ENCODE data around the gene MLST8.

Gene MLST8

DNA sequence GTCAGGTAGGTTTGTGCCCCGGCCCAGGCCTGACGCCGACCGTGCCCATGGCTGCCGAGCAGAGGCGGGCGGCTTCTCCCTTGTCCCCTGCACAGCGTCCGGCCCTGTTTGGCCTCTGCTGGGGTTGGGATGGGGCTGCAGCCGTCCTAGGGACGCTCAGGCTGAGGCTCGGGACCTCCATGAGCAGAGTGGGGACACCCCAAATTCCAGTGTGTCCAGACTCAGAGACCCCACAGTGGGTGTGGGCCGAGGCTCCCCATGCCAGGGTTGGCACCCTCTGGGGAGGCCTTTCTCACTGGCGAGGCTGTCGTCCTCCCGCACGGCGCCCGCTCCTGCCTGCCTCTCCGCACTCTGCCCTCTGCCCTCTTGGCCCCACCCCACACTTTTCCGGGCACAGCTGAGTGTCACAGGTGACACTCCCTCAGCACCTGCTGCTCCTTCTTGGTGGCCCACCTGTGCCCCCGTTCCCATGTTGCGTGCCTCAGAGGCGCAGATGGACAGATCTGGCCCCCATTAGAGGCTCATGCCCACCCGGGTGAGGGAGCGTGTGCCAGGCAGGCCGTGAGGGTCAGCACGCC lies 33.6 kb upstream of the MLST8 start:
- Histone ChIP-seq H2BK12ac (ENCODE audit: low read length in 2 of 2) (no peak overlapping the region), H3K4ac (ENCODE audit: low read depth in 1 of 2, low read length in 2 of 2) (no peak overlapping the region), H4K91ac (ENCODE audit: low read length) (no peak overlapping the region), H3K9ac (ENCODE audit: low read length) (no peak overlapping the region), H3K14ac (ENCODE audit: low read length in 2 of 2) (no peak overlapping the region), H3K79me1 (replicated peaks; ENCODE audit: low read length, poor library complexity, severe bottlenecking) (peaks cover 54% of the 10 kb centered on the region), H2AFZ (ENCODE audit: low read depth, low read length) (no peak overlapping the region), H3K4me3 (ENCODE audit: insufficient read depth in 1 of 2, low read depth in 1 of 2, low read length in 2 of 2) (no peak overlapping the region), H3K36me3 (ENCODE audit: control insufficient read depth in 1 of 2, insufficient read depth in 2 of 2, low read depth in 1 of 2, low read length in 2 of 2) (peaks cover 72 to 100% of the 10 kb centered on the region in 2 experiments), H3K4me1 (ENCODE audit: control insufficient read depth, insufficient read depth, low read depth, low read length) (peaks cover 9% of the 10 kb centered on the region), H3K27me3 (ENCODE audit: control insufficient read depth in 1 of 2, insufficient read depth in 1 of 2, low read length in 2 of 2) (no peaks in the 10 kb centered on the region), H3K27ac (ENCODE audit: low read length, poor library complexity, severe bottlenecking) (no peak overlapping the region), H4K8ac (ENCODE audit: low read length) (no peak overlapping the region), H2BK15ac (ENCODE audit: low read depth, poor library complexity, severe bottlenecking) (no peak overlapping the region), H3K23ac (ENCODE audit: low read length in 2 of 2) (no peak overlapping the region), H3K9me3 (ENCODE audit: control insufficient read depth, low read length) (no peaks in the 10 kb centered on the region), H2AK5ac (ENCODE audit: low read length, severe bottlenecking) (no peak overlapping the region), H2BK5ac (ENCODE audit: low read depth, low read length, poor library complexity, severe bottlenecking) (no peak overlapping the region), H2BK120ac (ENCODE audit: low read depth, low read length) (no peak overlapping the region), H3K18ac (ENCODE audit: low read depth in 1 of 2, low read length in 2 of 2) (no peak overlapping the region), H3K4me2 (ENCODE audit: low read length, poor library complexity, severe bottlenecking) (no peak overlapping the region)
- no peak for DNase-seq
- 98% methylated on average over 28 of the region's 28 CpGs for WGBS

DNA sequence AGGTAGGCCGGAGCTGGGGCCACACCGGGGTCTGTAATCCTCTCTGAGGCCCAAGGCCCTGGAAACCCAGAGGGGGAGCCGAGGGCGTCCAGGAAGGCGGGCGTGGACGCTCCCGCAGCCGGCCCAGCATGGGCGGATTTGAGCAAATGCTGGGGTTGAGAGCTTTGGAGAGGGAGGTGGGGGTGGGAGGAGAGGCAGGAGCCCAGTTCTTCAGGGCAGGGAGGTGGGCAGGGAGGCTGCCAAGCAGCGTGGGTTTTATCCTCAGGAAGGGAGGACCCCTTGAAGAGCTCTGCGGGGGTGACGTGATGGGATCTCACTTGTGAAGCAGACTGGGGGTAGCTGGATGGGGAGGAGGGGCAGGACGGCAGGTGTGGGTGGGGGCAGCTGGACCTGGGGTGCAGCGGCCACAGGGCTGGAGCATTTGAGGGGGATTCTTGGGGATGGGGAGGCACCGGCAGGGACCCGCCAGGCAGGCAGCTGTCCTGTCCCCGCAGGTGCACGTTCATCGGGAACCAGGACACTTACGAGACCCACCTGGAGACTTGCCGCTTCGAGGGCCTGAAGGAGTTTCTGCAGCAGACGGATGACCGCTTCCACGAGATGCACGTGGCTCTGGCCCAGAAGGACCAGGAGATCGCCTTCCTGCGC lies 32.4 kb upstream of the MLST8 start:
- DNase-seq, result no peak
- Histone ChIP-seq H3K4me3 (ENCODE audit: insufficient read depth in 1 of 2, low read depth in 1 of 2, low read length in 2 of 2) (no peak overlapping the region), H3K9ac (ENCODE audit: low read length) (no peak overlapping the region), H3K9me3 (ENCODE audit: control insufficient read depth, low read length) (no peaks in the 10 kb centered on the region), H4K91ac (ENCODE audit: low read length) (no peak overlapping the region), H3K4ac (ENCODE audit: low read depth in 1 of 2, low read length in 2 of 2) (no peak overlapping the region), H3K79me1 (replicated peaks; ENCODE audit: low read length, poor library complexity, severe bottlenecking) (peaks cover 44% of the 10 kb centered on the region), H3K18ac (ENCODE audit: low read depth in 1 of 2, low read length in 2 of 2) (no peak overlapping the region), H3K4me2 (ENCODE audit: low read length, poor library complexity, severe bottlenecking) (no peak overlapping the region), H3K27ac (ENCODE audit: low read length, poor library complexity, severe bottlenecking) (no peak overlapping the region), H2AFZ (ENCODE audit: low read depth, low read length) (no peak overlapping the region), H2BK120ac (ENCODE audit: low read depth, low read length) (no peak overlapping the region), H3K27me3 (ENCODE audit: control insufficient read depth in 1 of 2, insufficient read depth in 1 of 2, low read length in 2 of 2) (no peaks in the 10 kb centered on the region), H2AK5ac (ENCODE audit: low read length, severe bottlenecking) (no peak overlapping the region), H2BK12ac (ENCODE audit: low read length in 2 of 2) (no peak overlapping the region), H3K36me3 (ENCODE audit: control insufficient read depth in 1 of 2, insufficient read depth in 2 of 2, low read depth in 1 of 2, low read length in 2 of 2) (peaks cover 74 to 100% of the 10 kb centered on the region in 2 experiments), H3K14ac (ENCODE audit: low read length in 2 of 2) (no peak overlapping the region), H3K23ac (ENCODE audit: low read length in 2 of 2) (no peak overlapping the region), H4K8ac (ENCODE audit: low read length) (no peak overlapping the region), H2BK15ac (ENCODE audit: low read depth, poor library complexity, severe bottlenecking) (no peak overlapping the region), H2BK5ac (ENCODE audit: low read depth, low read length, poor library complexity, severe bottlenecking) (no peak overlapping the region), H3K4me1 (ENCODE audit: control insufficient read depth, insufficient read depth, low read depth, low read length) (peaks cover 9% of the 10 kb centered on the region)
- 98% methylated on average over 29 of the region's 29 CpGs for WGBS

DNA sequence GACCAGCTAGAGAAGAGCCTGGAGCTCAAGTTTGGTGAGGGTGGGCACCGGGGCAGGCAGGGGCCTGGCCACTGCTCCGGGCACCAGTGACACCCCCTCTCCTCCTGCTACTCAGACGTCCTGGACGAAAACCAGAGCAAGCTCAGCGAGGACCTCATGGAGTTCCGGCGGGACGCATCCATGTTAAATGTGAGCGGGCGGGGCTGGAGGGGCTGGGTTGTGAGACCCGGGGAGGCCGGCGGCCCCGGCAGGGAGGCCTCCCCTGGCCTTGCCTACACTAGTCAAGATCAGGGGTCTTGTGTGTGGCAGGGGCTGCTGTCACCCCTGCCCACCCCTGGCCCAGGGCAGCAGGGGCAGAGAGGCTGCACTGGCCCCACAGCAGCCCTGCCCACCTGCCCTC lies 31.9 kb upstream of the MLST8 start:
- no peak overlapping the region for H3K27ac ChIP-seq (ENCODE audit: low read length, poor library complexity, severe bottlenecking)
- 93% methylated on average over 14 of the region's 14 CpGs for WGBS
- no peak overlapping the region for H3K4ac ChIP-seq (ENCODE audit: low read depth in 1 of 2, low read length in 2 of 2)
- H3K4me1 ChIP-seq (ENCODE audit: control insufficient read depth, insufficient read depth, low read depth, low read length), result peaks cover 5% of the 10 kb centered on the region
- no peak for DNase-seq
- H3K9ac ChIP-seq (ENCODE audit: low read length), result no peak overlapping the region
- H3K18ac ChIP-seq (ENCODE audit: low read depth in 1 of 2, low read length in 2 of 2), result no peak overlapping the region
- peaks cover 69 to 100% of the 10 kb centered on the region in 2 experiments for H3K36me3 ChIP-seq (ENCODE audit: control insufficient read depth in 1 of 2, insufficient read depth in 2 of 2, low read depth in 1 of 2, low read length in 2 of 2)
- no peak overlapping the region for H2BK120ac ChIP-seq (ENCODE audit: low read depth, low read length)
- no peak overlapping the region for H4K91ac ChIP-seq (ENCODE audit: low read length)
- no peak overlapping the region for H3K4me3 ChIP-seq (ENCODE audit: insufficient read depth in 1 of 2, low read depth in 1 of 2, low read length in 2 of 2)
- H3K4me2 ChIP-seq (ENCODE audit: low read length, poor library complexity, severe bottlenecking), result no peak overlapping the region
- no peak overlapping the region for H2AFZ ChIP-seq (ENCODE audit: low read depth, low read length)
- H3K14ac ChIP-seq (ENCODE audit: low read length in 2 of 2), result no peak overlapping the region
- no peak overlapping the region for H3K23ac ChIP-seq (ENCODE audit: low read length in 2 of 2)
- no peaks in the 10 kb centered on the region for H3K9me3 ChIP-seq (ENCODE audit: control insufficient read depth, low read length)
- H3K27me3 ChIP-seq (ENCODE audit: control insufficient read depth in 1 of 2, insufficient read depth in 1 of 2, low read length in 2 of 2), result no peaks in the 10 kb centered on the region
- H2AK5ac ChIP-seq (ENCODE audit: low read length, severe bottlenecking), result no peak overlapping the region
- no peak overlapping the region for H2BK5ac ChIP-seq (ENCODE audit: low read depth, low read length, poor library complexity, severe bottlenecking)
- peaks cover 39% of the 10 kb centered on the region for H3K79me1 ChIP-seq (replicated peaks; ENCODE audit: low read length, poor library complexity, severe bottlenecking)
- H2BK15ac ChIP-seq (ENCODE audit: low read depth, poor library complexity, severe bottlenecking), result no peak overlapping the region
- H4K8ac ChIP-seq (ENCODE audit: low read length), result no peak overlapping the region
- no peak overlapping the region for H2BK12ac ChIP-seq (ENCODE audit: low read length in 2 of 2)

DNA sequence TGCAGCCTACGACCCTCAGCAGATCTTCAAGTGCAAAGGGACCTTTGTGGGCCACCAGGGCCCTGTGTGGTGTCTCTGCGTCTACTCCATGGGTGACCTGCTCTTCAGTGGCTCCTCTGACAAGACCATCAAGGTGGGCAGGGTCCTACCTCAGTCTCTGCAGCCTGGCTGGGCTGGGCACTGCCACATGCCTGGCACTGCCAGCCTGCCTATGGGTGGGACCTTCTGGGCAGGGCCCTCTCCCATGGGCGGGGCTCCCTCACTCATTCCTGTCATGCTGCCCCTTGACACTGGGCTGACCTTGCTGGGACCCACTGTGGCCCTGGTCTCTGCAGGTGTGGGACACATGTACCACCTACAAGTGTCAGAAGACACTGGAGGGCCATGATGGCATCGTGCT lies 31.3 kb upstream of the MLST8 start:
- peaks cover 5% of the 10 kb centered on the region for H3K4me1 ChIP-seq (ENCODE audit: control insufficient read depth, insufficient read depth, low read depth, low read length)
- no peaks in the 10 kb centered on the region for H3K27me3 ChIP-seq (ENCODE audit: control insufficient read depth in 1 of 2, insufficient read depth in 1 of 2, low read length in 2 of 2)
- H3K9me3 ChIP-seq (ENCODE audit: control insufficient read depth, low read length), result no peaks in the 10 kb centered on the region
- no peak overlapping the region for H3K4me2 ChIP-seq (ENCODE audit: low read length, poor library complexity, severe bottlenecking)
- no peak overlapping the region for H3K18ac ChIP-seq (ENCODE audit: low read depth in 1 of 2, low read length in 2 of 2)
- H2AK5ac ChIP-seq (ENCODE audit: low read length, severe bottlenecking), result no peak overlapping the region
- H4K8ac ChIP-seq (ENCODE audit: low read length), result no peak overlapping the region
- H3K14ac ChIP-seq (ENCODE audit: low read length in 2 of 2), result no peak overlapping the region
- H2BK12ac ChIP-seq (ENCODE audit: low read length in 2 of 2), result no peak overlapping the region
- WGBS, result 96% methylated on average over 4 of the region's 4 CpGs
- no peak overlapping the region for H2BK5ac ChIP-seq (ENCODE audit: low read depth, low read length, poor library complexity, severe bottlenecking)
- H2AFZ ChIP-seq (ENCODE audit: low read depth, low read length), result no peak overlapping the region
- no peak overlapping the region for H3K23ac ChIP-seq (ENCODE audit: low read length in 2 of 2)
- no peak overlapping the region for H2BK15ac ChIP-seq (ENCODE audit: low read depth, poor library complexity, severe bottlenecking)
- H3K79me1 ChIP-seq (replicated peaks; ENCODE audit: low read length, poor library complexity, severe bottlenecking), result peaks cover 36% of the 10 kb centered on the region
- peaks cover 64 to 99% of the 10 kb centered on the region in 2 experiments for H3K36me3 ChIP-seq (ENCODE audit: control insufficient read depth in 1 of 2, insufficient read depth in 2 of 2, low read depth in 1 of 2, low read length in 2 of 2)
- H2BK120ac ChIP-seq (ENCODE audit: low read depth, low read length), result no peak overlapping the region
- no peak overlapping the region for H4K91ac ChIP-seq (ENCODE audit: low read length)
- no peak overlapping the region for H3K4me3 ChIP-seq (ENCODE audit: insufficient read depth in 1 of 2, low read depth in 1 of 2, low read length in 2 of 2)
- no peak overlapping the region for H3K27ac ChIP-seq (ENCODE audit: low read length, poor library complexity, severe bottlenecking)
- no peak overlapping the region for H3K9ac ChIP-seq (ENCODE audit: low read length)
- DNase-seq, result no peak
- H3K4ac ChIP-seq (ENCODE audit: low read depth in 1 of 2, low read length in 2 of 2), result no peak overlapping the region

Data from mesenchymal stem cell (in vitro differentiated cells and primary cell).